NT2/D1 (cell line): ENCODE results near the gene TBC1D22A.

Experiments used
- YY1 ChIP-seq: IDR thresholded peaks from 2 replicates; pipeline ENCODE4 v1.6.1; 2011; ENCODE audit not compliant: insufficient read length, insufficient read depth
- ZNF274 ChIP-seq: IDR thresholded peaks from 2 replicates; pipeline ENCODE4 v1.6.1; 2011; ENCODE audit warnings: mild to moderate bottlenecking, low read depth, low read length

GRCh38 chr22:46828323-46828900 lies 66.0 kb downstream of the TBC1D22A start:
- TF ChIP-seq ZNF274 (no peak), YY1 (no peak)
